K562 (cell line): ENCODE measurements around the gene MEX3C. TPM values are rescaled to one million over a fixed set of nuclear protein-coding genes. Genes with fewer than 3 reads are reported as not detected.

ENCODE experiments used
- ATAC-seq: fragments of 200-7000 bp; cut with Tn5 transposase; 3 replicates; pipeline ENCODE4 v1.9.1; 2020; ENCODE audit warnings: moderate library complexity
- BruUV-seq: library from RNA; stranded (reverse); fragments of 400-500 nt; replicated peaks from 2 replicates; lab custom pipeline; 2021; lab: Mats Ljungman, UMichigan
- CTCF ChIA-PET: fragments of 300-600 bp; formaldehyde crosslinking; extraction: SDS; loops from one replicate; lab custom pipeline; 2021; ENCODE audit warnings: low intra/inter-chr PET ratio; lab: Yijun Ruan, JAX
- POLR2A ChIA-PET: fragments of 300-600, 350-650 bp; sonication (Branson Sonifier 250); formaldehyde crosslinking; extraction: SDS; loops from one replicate; lab custom pipeline; 2021; ENCODE audit warnings: antibody characterized with exemption, inconsistent platforms; lab: Yijun Ruan, JAX
- DNase-seq, 4 experiments: peaks; one replicate each; pipeline versions ENCODE4 v3.0.0 to v3.0.0-alpha.2; 2011 to 2018; ENCODE audit warnings: low spot score in 3 of 4, mixed read lengths in 3 of 4; ENCODE audit errors: extremely low read depth in 1 of 4
- FAIRE-seq: peaks from 2 replicates; lab custom pipeline; 2011; peaks lifted over from hg19 to GRCh38; lab: Jason Lieb, UNC
- H2AFZ ChIP-seq: 2 replicates; pipeline ENCODE4 v1.6.0; 2011; ENCODE audit warnings: low read depth, low read length, control low read depth, inconsistent platforms
- H3K27ac ChIP-seq: fragments of 200-600 bp; 3 replicates; pipeline ENCODE4 v1.8.0; 2011; ENCODE audit warnings: low read depth, mild to moderate bottlenecking, control low read depth, inconsistent platforms, low read length, moderate library complexity, mixed read lengths; ENCODE audit errors: extremely low read depth
- H3K27me3 ChIP-seq, 2 experiments: fragments of 300-600 bp in 1 of 2; 2 replicates in 1 of 2; 3 replicates in 1 of 2; pipeline versions ENCODE4 v1.6.0 to v1.8.0; 2011; ENCODE audit warnings: inconsistent platforms in 2 of 2, low read length in 2 of 2, mild to moderate bottlenecking in 1 of 2, mixed read lengths in 1 of 2, moderate library complexity in 1 of 2; ENCODE audit not compliant: control insufficient read depth in 2 of 2, insufficient read depth in 2 of 2
- H3K36me3 ChIP-seq: fragments of 300-600 bp; 3 replicates; pipeline ENCODE4 v1.8.0; 2011; ENCODE audit warnings: mild to moderate bottlenecking, low read length, inconsistent platforms; ENCODE audit not compliant: control insufficient read depth, insufficient read depth
- H3K4me1 ChIP-seq, 2 experiments: fragments of 200-600 bp in 1 of 2; replicated peaks in 1 of 2; 2 replicates in 1 of 2; 3 replicates in 1 of 2; pipeline versions ENCODE4 v1.5.1 to v1.8.0; 2011; ENCODE audit warnings: inconsistent platforms in 2 of 2, low read length in 2 of 2, mild to moderate bottlenecking in 1 of 2, mixed read lengths in 1 of 2, moderate library complexity in 1 of 2; ENCODE audit not compliant: control insufficient read depth in 2 of 2, insufficient read depth in 2 of 2
- H3K4me2 ChIP-seq: 2 replicates; pipeline ENCODE4 v1.6.1; 2011; ENCODE audit warnings: low read length, control low read depth, inconsistent platforms, mixed read lengths; ENCODE audit not compliant: insufficient read depth
- H3K4me3 ChIP-seq: fragments of 200-600 bp; sonication (generic), shearing (Covaris generic); 2 replicates; pipeline ENCODE4 v1.5.1; 2016; ENCODE audit warnings: control low read depth, inconsistent platforms
- H3K79me2 ChIP-seq: fragments of 200-600 bp; 3 replicates; pipeline ENCODE4 v1.8.0; 2011; ENCODE audit warnings: low read length, inconsistent platforms; ENCODE audit not compliant: control insufficient read depth, insufficient read depth
- H3K9ac ChIP-seq, 2 experiments: 2 replicates each; pipeline versions ENCODE4 v1.6.0 to v1.6.1; 2011; ENCODE audit warnings: low read depth in 2 of 2, low read length in 2 of 2, control low read depth in 1 of 2, inconsistent platforms in 1 of 2, mild to moderate bottlenecking in 1 of 2, mixed read lengths in 1 of 2; ENCODE audit not compliant: insufficient read depth in 1 of 2
- H3K9me1 ChIP-seq: one replicate; pipeline ENCODE4 v1.6.0; 2011; ENCODE audit warnings: inconsistent platforms, mild to moderate bottlenecking, low read length, moderate library complexity; ENCODE audit not compliant: control insufficient read depth, insufficient read depth
- H3K9me3 ChIP-seq: replicated peaks from 2 replicates; pipeline ENCODE4 v1.5.1; 2011; ENCODE audit warnings: low read depth, low read length, inconsistent platforms; ENCODE audit not compliant: control insufficient read depth, insufficient read depth
- H4K20me1 ChIP-seq: replicated peaks from 2 replicates; pipeline ENCODE4 v1.6.1; 2011; ENCODE audit warnings: low read length, inconsistent platforms, mixed read lengths; ENCODE audit not compliant: control insufficient read depth, insufficient read depth
- CBFA2T2 ChIP-seq: fragments of 450-650 bp; conservative IDR thresholded peaks from 2 replicates; pipeline ENCODE4 v1.6.1; 2017; ENCODE audit warnings: mild to moderate bottlenecking
- DDX20 ChIP-seq: fragments of 450-650 bp; IDR thresholded peaks from 2 replicates; pipeline ENCODE4 v1.6.1; 2016; ENCODE audit warnings: missing genetic modification characterization, low read depth, mild to moderate bottlenecking, missing compliant biosample characterization, moderate library complexity
- E2F5 ChIP-seq: sonication (generic); formaldehyde crosslinking; IDR thresholded peaks from 2 replicates; pipeline ENCODE4 v1.8.0; 2022; ENCODE audit warnings: mild to moderate bottlenecking, missing genetic modification reagents
- KLF16 ChIP-seq: IDR thresholded peaks from 2 replicates; pipeline ENCODE4 v1.6.1; 2016; ENCODE audit warnings: antibody characterized with exemption
- MNT ChIP-seq, 2 experiments: fragments of 450-650 bp; conservative IDR thresholded peaks; 2 replicates each; pipeline ENCODE4 v1.6.1; 2017; ENCODE audit warnings: mild to moderate bottlenecking in 2 of 2, moderate library complexity in 2 of 2
- NR1H2 ChIP-seq: sonication (generic); formaldehyde crosslinking; IDR thresholded peaks from 2 replicates; pipeline ENCODE4 v1.4.0; 2020; ENCODE audit warnings: mild to moderate bottlenecking, missing genetic modification reagents
- PCBP2 ChIP-seq: fragments of 200-400 bp; formaldehyde crosslinking; IDR thresholded peaks from 2 replicates; pipeline ENCODE4 v1.6.1; 2018; ENCODE audit warnings: low read length, low read depth, mild to moderate bottlenecking, moderate library complexity; ENCODE audit not compliant: poor library complexity, severe bottlenecking
- PHB2 ChIP-seq: fragments of 450-650 bp; IDR thresholded peaks from 2 replicates; pipeline ENCODE4 v1.6.1; 2017; ENCODE audit warnings: low read depth
- POLR2G ChIP-seq: fragments of 200-400 bp; formaldehyde crosslinking; IDR thresholded peaks from 2 replicates; pipeline ENCODE4 v1.6.1; 2017; ENCODE audit warnings: low read depth, mild to moderate bottlenecking, antibody characterized with exemption, low read length, moderate library complexity
- SMAD4 ChIP-seq: fragments of 250-450 bp; sonication (Bioruptor Pico); conservative IDR thresholded peaks from 2 replicates; pipeline ENCODE4 v1.8.0; 2021; ENCODE audit warnings: inconsistent platforms, mild to moderate bottlenecking, moderate library complexity
- ZNF551 ChIP-seq: fragments of 250-450 bp; sonication (Bioruptor Pico); IDR thresholded peaks from 2 replicates; pipeline ENCODE4 v1.5.0; 2021; ENCODE audit warnings: mild to moderate bottlenecking, moderate library complexity
- in situ Hi-C: fragments of 300-500 bp; cut with MboI; formaldehyde crosslinking; loops from 4 replicates; pipeline ENCODE4 v1.15.0; 2018; ENCODE audit warnings: inconsistent platforms, mixed read lengths
- intact Hi-C: fragments of 100-400 bp; cut with micrococcal nuclease; formaldehyde crosslinking; loops from 2 replicates; pipeline ENCODE4 v1.14.2; 2022
- polyA plus RNA-seq, 8 experiments: library from polyadenylated mRNA; depleted of rRNA in 4 of 8; stranded (reverse) in 5 of 8; unstranded in 3 of 8; fragments of >200 nt; fragmentation: Nextera tagmentation in 2 of 8; fragmentation: Illumina TruSeq in 1 of 8; extraction: Ambion mirVana in 2 of 8; extraction: Trizol in 1 of 8; gene quantifications; 2 replicates each; pipeline versions ENCODE4 v1.2.1 to v1.2.3, GENCODE V29; 2011 to 2014; ENCODE audit warnings: inconsistent platforms in 1 of 8, missing spikeins in 1 of 8
- total RNA-seq, 7 experiments: library from RNA; depleted of rRNA in 6 of 7; stranded (reverse); fragments of >200 nt in 6 of 7; fragmentation: Illumina TruSeq in 2 of 7; extraction: Trizol in 2 of 7; gene quantifications; 2 replicates each; pipeline versions ENCODE4 v1.2.1 to v1.2.3, GENCODE V29; 2011 to 2021; ENCODE audit warnings: low replicate concordance in 1 of 7

MEX3C gene
- total and polyA plus RNA-seq, 9 of the 15 experiments (the other 6 are each of a cell fraction or from before 2014, with no cell fraction given), result 2.4 to 14.2 (median 10.6) TPM

GRCh38 chr18:51169731-51170130 is 27.8 kb downstream of the MEX3C start:
- BruUV-seq, result no TSS peak
- H3K9me3 ChIP-seq, result no peaks in the 10 kb centered on the region
- TF ChIP-seq NR1H2 (CRISPR knock-in tag) (no peak), MNT (conservative IDR thresholded peaks at IDR 0.05) (no peak), E2F5 (no peak), PHB2 (no peak), DDX20 (tag) (no peak), CBFA2T2 (no peak), KLF16 (no peak), SMAD4 (CRISPR knock-in tag) (no peak), PCBP2 (no peak), ZNF551 (no peak), POLR2G (no peak)
- TF ChIP-seq, all 486 proteins: peak for 0
- Histone ChIP-seq H3K4me2 (no peak overlapping the region), H3K79me2 (no peaks in the 10 kb centered on the region), H3K4me1 (no peaks in the 10 kb centered on the region; a peak in 1 of 5 replicates), H2AFZ (no peak overlapping the region), H3K9ac (no peak overlapping the region), H4K20me1 (no peaks in the 10 kb centered on the region), H3K27me3 (no peaks in the 10 kb centered on the region), H3K4me3 (no peak overlapping the region), H3K9me1 (no peaks in the 10 kb centered on the region), H3K36me3 (no peaks in the 10 kb centered on the region), H3K27ac (no peak overlapping the region)
- in situ Hi-C loops (no loop called here), intact Hi-C loops (no loop called here)
- ATAC-seq (no peak), FAIRE-seq (no peak), DNase-seq (no peak)
- ChIA-PET CTCF (no interaction called here), POLR2A (no interaction called here)
